ENCODE results near the gene SMAD2.

SMAD2 gene

GRCh38 chr18:47931718-47932103, 1.3 kb upstream of the SMAD2 start:
- peak; percentile 44 for DNase-seq (ENCODE audit: low spot score)

- DNase-seq (ENCODE audit: low spot score): peak; percentile 97
These were observed 665 bp upstream of the SMAD2 start for GRCh38 chr18:47930931-47931717.

GRCh38 chr18:47929681-47930198, 719 bp downstream of the SMAD2 start:
- DNase-seq (ENCODE audit: low spot score): no peak

- no peak for DNase-seq (ENCODE audit: low spot score)
These were observed 2.0 kb downstream of the SMAD2 start for GRCh38 chr18:47928466-47928865.

- DNase-seq (ENCODE audit: low spot score): no peak
These were observed 4.2 kb downstream of the SMAD2 start for GRCh38 chr18:47926101-47926850.

GRCh38 chr18:47919916-47920315, 10.5 kb downstream of the SMAD2 start:
- no peak for DNase-seq (ENCODE audit: low spot score)

GRCh38 chr18:47917923-47918610, 12.4 kb downstream of the SMAD2 start:
- no peak for DNase-seq (ENCODE audit: low spot score)

- no peak for DNase-seq (ENCODE audit: low spot score)
These were observed 14.5 kb downstream of the SMAD2 start for GRCh38 chr18:47915930-47916329.

- no peak for DNase-seq (ENCODE audit: low spot score)
These were observed 15.2 kb downstream of the SMAD2 start for GRCh38 chr18:47915229-47915628.

GRCh38 chr18:47912794-47913585, 17.5 kb downstream of the SMAD2 start:
- no peak for DNase-seq (ENCODE audit: low spot score)

- DNase-seq (ENCODE audit: low spot score): peak; percentile 73
These were observed 18.1 kb downstream of the SMAD2 start for GRCh38 chr18:47912343-47912742.

GRCh38 chr18:47911877-47912276, 18.6 kb downstream of the SMAD2 start:
- DNase-seq (ENCODE audit: low spot score): no peak

- DNase-seq (ENCODE audit: low spot score): no peak
These were observed 21.0 kb downstream of the SMAD2 start for GRCh38 chr18:47909484-47909883.

GRCh38 chr18:47908592-47908991, 21.9 kb downstream of the SMAD2 start:
- no peak for DNase-seq (ENCODE audit: low spot score)

- DNase-seq (ENCODE audit: low spot score): no peak
These were observed 24.1 kb downstream of the SMAD2 start for GRCh38 chr18:47906408-47906807.

- no peak for DNase-seq (ENCODE audit: low spot score)
These were observed 26.6 kb downstream of the SMAD2 start for GRCh38 chr18:47903809-47904208.

GRCh38 chr18:47901624-47902362, 28.7 kb downstream of the SMAD2 start:
- no peak for DNase-seq (ENCODE audit: low spot score)

- no peak for DNase-seq (ENCODE audit: low spot score)
These were observed 31.2 kb downstream of the SMAD2 start for GRCh38 chr18:47899107-47899840.

GRCh38 chr18:47898696-47899095, 31.8 kb downstream of the SMAD2 start:
- no peak for DNase-seq (ENCODE audit: low spot score)

GRCh38 chr18:47898055-47898454, 32.4 kb downstream of the SMAD2 start:
- DNase-seq (ENCODE audit: low spot score): no peak
